GM10266 (cell line): Measurements from ENCODE around the gene ETV5.
A peak's percentile ranks its signal among the peaks of the same experiment; 100 is the strongest.

Experiments
- DNase-seq: peaks from one replicate; pipeline ENCODE4 v3.0.0; 2012; ENCODE audit errors: extremely low spot score
- TF ChIP-seq, protein P1 (sequence below): IDR thresholded peaks from 2 replicates; pipeline ENCODE4 v1.5.1; 2012; ENCODE audit warnings: mild to moderate bottlenecking, low read depth; ENCODE audit not compliant: control insufficient read depth, insufficient read depth; ENCODE audit errors: missing control alignments

The ETV5 gene

DNA sequence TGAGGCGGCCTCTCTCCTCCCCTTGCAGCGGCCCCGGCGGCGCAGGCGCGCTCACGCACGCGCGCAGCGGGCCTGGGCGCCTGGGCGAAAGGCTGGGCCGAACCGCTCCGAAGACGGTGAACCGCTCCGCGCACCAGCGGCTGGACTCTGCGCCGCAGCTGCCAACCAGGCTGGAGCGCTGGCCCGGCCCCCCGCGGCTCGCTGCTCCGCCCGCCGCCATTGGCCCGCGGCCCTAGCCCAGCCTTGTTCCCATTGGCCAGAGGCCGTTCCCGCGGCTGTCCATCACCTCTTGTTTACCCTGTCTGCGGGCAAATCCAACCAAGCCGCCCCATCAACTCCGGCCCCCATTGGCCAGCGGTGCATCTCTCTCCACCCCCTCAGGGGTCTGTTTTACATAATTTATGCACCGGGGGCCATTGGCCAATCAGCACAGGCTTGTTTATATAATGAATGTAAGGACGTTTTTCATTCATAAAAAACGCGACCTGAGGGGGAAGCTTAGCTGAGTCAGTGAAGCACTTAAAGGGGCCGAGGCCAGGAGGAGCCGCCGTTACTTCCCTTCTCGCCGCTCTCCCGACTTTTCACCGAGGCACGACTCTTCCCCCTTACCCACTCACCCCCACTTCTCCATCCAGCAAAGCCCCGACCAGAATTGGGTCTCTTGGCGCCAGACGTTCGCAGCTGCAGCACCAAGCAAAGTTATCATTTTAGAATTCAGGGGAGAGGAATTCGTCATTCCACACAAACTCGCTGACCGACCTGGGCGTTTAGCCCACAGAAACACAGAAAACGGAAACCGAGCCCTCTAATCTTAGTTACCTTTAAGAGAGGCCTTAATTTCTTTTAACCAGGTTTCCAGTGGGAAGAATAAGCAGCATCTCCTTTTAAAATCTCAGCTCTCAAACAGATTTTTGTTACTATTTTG is at the start of gene ETV5:
Gene ETV5, minus strand, starts transcription at position 149 of the 925 bp plus-strand sequence. CDS start 3,221 bp downstream, outside the sequence.
- peak; percentile 100 for DNase-seq
- TF ChIP-seq, protein P1, sequence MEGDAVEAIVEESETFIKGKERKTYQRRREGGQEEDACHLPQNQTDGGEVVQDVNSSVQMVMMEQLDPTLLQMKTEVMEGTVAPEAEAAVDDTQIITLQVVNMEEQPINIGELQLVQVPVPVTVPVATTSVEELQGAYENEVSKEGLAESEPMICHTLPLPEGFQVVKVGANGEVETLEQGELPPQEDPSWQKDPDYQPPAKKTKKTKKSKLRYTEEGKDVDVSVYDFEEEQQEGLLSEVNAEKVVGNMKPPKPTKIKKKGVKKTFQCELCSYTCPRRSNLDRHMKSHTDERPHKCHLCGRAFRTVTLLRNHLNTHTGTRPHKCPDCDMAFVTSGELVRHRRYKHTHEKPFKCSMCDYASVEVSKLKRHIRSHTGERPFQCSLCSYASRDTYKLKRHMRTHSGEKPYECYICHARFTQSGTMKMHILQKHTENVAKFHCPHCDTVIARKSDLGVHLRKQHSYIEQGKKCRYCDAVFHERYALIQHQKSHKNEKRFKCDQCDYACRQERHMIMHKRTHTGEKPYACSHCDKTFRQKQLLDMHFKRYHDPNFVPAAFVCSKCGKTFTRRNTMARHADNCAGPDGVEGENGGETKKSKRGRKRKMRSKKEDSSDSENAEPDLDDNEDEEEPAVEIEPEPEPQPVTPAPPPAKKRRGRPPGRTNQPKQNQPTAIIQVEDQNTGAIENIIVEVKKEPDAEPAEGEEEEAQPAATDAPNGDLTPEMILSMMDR, result no peak

DNA sequence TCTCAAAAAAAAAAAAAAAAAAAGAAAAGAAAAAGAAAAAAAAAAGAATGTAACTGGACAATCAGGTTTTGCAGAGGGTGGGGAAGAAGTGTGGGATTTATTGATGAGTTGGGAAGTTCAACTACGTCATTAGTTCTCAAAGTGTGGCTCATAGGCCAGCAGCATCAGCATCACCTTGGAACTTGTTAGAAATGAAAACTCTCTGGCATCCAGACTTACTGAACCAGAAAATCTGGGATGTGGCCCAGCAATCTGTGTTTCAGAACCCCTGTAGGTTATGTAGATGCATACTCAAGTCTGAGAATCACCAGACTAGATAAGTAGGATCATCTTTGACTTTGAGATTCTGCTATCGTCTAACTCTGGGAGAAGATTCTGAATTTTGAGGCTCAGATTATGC is 45.8 kb upstream of the ETV5 start:
- TF ChIP-seq, protein P1, result no peak
- DNase-seq, result no peak

DNA sequence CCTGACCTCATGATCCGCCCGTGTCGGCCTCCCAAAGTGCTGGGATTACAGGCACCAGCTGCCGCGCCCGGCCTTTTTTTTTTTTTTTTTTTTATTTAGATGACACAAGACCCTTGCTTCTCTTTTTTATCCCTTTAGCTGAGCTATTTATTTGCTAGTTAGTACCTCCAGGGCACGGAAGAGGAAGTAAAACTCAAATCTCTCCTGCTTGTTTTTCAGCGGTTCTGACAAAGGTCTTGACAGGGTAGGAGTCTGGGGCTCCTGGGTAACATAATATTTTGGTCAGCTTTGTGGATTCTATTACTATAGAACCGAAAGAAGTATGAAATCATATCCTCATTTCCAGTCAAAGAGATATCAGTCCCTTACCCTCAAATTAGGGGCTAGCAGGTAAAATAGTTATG is 44.0 kb upstream of the ETV5 start:
- TF ChIP-seq, protein P1, result no peak
- DNase-seq, result peak; percentile 82

DNA sequence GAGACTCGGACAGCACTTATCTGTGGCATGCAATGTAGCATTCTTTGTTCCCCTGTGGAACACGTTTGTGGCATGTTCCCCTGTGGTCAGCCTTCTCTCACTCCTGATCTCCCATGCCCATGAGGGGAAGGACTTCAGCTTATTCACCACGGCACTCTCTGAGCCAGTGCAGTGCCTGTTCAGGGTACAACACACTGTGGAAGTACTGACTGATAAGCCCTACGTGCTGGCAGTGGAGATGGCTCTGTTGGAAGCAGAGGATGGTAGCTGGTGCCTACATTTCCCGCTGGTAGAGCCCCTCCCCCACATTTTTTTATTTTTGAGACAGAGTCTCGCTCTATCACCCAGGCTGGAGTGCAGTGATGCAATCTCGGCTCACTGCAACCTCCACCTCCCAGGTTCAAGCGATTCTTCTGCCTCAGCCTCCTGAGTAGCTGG is 43.5 kb upstream of the ETV5 start:
- DNase-seq, result no peak

DNA sequence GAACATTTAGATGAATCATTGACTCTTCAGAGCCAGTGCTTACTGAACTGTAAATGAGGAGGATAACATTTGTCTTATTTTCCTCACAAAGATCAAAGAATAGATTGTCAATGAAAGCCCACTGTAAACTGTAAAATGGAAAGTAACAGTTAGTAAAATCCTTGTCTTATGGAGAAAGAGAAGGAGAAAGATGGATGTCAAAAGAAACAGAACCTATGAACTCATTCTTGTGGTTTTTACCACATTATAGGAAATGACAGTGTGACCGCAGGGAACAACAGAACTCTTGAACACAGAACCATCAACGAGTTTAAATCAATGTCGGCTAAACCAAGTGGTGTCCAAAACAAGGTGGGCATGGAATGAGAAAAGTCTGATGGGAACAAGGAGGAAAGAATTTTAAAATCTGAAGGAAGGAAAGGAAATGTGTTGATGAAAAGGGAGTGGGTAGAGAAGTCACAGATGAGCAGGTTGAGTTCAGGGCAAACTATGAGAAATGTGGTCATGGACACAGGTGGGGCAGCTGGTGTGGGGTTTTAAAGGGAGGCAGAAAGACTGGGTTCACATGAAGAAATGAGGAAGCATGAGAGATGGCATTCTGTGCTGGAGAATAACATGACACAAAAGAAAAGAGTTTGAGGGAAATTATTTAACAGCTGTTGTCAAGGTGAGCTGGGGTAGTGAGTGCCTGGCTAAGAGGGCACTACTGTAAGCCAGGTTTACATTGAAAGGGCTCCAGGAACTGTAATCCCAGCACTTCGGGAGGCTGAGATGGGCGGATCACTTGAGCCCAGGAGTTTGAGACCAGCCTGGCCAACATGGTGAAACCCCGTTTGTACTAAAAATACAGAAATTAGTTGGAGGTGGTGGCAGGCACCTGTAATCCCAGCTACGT is 42.4 kb upstream of the ETV5 start:
- TF ChIP-seq, protein P1, result no peak
- no peak for DNase-seq

More for the DNA sequence above, 43.5 kb upstream of the ETV5 start:
- TF ChIP-seq, protein P1, result no peak

DNA sequence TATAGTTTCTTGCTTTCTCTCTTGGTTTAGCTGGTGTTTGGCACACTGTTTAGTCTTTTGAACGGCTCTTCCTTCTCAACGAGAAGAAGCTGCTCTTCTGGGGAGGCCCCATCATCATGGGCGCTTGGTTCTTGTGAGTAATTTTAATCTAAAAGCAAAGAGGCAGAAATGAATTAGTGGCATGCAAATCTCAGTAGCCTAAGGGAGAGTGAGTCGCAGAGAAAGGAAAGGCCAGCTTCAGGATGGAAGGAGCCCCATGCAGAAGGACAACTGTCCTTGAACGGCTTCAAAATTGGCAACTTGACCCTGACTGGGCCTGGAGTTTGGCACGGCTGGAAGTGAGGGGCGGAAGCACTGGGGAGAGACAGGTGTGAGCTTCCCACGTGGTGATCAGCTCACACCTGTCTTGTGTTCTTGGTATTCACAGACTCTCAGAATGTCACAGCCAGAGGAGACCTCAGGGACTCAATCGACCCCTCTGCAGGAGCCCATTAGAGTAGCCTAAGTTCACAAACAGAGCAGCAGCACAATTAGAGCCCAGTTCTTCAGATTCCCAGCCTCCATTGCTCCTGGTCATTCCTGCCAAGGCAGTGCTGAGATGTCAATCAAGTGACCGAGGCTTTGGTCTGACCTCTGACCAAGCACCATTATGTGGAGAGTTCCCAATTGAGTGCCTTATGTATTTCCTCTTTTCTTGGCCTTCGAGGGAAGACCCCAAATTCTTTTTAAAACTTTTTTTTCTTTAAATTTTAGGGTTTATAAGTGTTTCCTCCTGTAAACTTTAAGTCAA is 41.3 kb upstream of the ETV5 start:
- DNase-seq, result no peak
- TF ChIP-seq, protein P1, result no peak
